Astrocyte (in vitro differentiated cells and primary cell): Measurements from ENCODE around the gene NCBP3. TPM values are rescaled to one million over a fixed set of nuclear protein-coding genes. Genes with fewer than 3 reads are reported as not detected.

Experiments used
- DNase-seq: peaks from one replicate; pipeline ENCODE4 v3.0.0-alpha.2; 2010; ENCODE audit warnings: low read depth
- FAIRE-seq: peaks from 2 replicates; lab custom pipeline; 2011; peaks lifted over from hg19 to GRCh38; lab: Jason Lieb, UNC
- H2AFZ ChIP-seq: 2 replicates; pipeline ENCODE4 v1.6.0; 2012; ENCODE audit warnings: low read depth, low read length, inconsistent platforms
- H3K27ac ChIP-seq: 2 replicates; pipeline ENCODE4 v1.5.1; 2011; ENCODE audit warnings: low read depth, low read length, inconsistent platforms
- H3K27me3 ChIP-seq: 2 replicates; pipeline ENCODE4 v1.6.0; 2011; ENCODE audit warnings: low read length, inconsistent platforms; ENCODE audit not compliant: insufficient read depth
- H3K36me3 ChIP-seq: 2 replicates; pipeline ENCODE4 v1.5.1; 2011; ENCODE audit warnings: low read length, inconsistent platforms; ENCODE audit not compliant: insufficient read depth
- H3K4me1 ChIP-seq: 2 replicates; pipeline ENCODE4 v1.5.1; 2011; ENCODE audit warnings: low read length, inconsistent platforms; ENCODE audit not compliant: insufficient read depth
- H3K4me2 ChIP-seq: 2 replicates; pipeline ENCODE4 v1.6.0; 2012; ENCODE audit warnings: low read length, inconsistent platforms
- H3K4me3 ChIP-seq: 2 replicates; pipeline ENCODE4 v1.5.1; 2011; ENCODE audit warnings: low read depth, mild to moderate bottlenecking, low read length, inconsistent platforms; ENCODE audit not compliant: insufficient read depth
- H3K79me2 ChIP-seq: 2 replicates; pipeline ENCODE4 v1.6.0; 2012; ENCODE audit warnings: mild to moderate bottlenecking, low read length, inconsistent platforms; ENCODE audit not compliant: insufficient read depth
- H3K9ac ChIP-seq: 2 replicates; pipeline ENCODE4 v1.6.0; 2012; ENCODE audit warnings: mild to moderate bottlenecking, low read length, inconsistent platforms
- H3K9me3 ChIP-seq: 2 replicates; pipeline ENCODE4 v1.5.1; 2012; ENCODE audit warnings: low read depth, mild to moderate bottlenecking, low read length, inconsistent platforms; ENCODE audit not compliant: insufficient read depth
- H4K20me1 ChIP-seq: 2 replicates; pipeline ENCODE4 v1.6.0; 2012; ENCODE audit warnings: low read length, inconsistent platforms; ENCODE audit not compliant: insufficient read depth
- H3K27ac Mint-ChIP-seq: one replicate; pipeline ENCODE4 v1.8.0; 2021; ENCODE audit warnings: mild to moderate bottlenecking, mixed read lengths; ENCODE audit not compliant: unreplicated experiment
- H3K27me3 Mint-ChIP-seq: one replicate; pipeline ENCODE4 v1.8.0; 2021; ENCODE audit warnings: low read depth, mixed read lengths; ENCODE audit not compliant: unreplicated experiment
- H3K36me3 Mint-ChIP-seq: one replicate; pipeline ENCODE4 v1.8.0; 2021; ENCODE audit warnings: low read depth, mixed read lengths; ENCODE audit not compliant: unreplicated experiment
- H3K4me1 Mint-ChIP-seq: one replicate; pipeline ENCODE4 v1.8.0; 2021; ENCODE audit warnings: low read depth, mixed read lengths; ENCODE audit not compliant: unreplicated experiment
- H3K4me3 Mint-ChIP-seq: one replicate; pipeline ENCODE4 v1.8.0; 2021; ENCODE audit warnings: mild to moderate bottlenecking, moderate library complexity, mixed read lengths; ENCODE audit not compliant: unreplicated experiment
- H3K9me3 Mint-ChIP-seq: one replicate; pipeline ENCODE4 v1.8.0; 2021; ENCODE audit warnings: mild to moderate bottlenecking, mixed read lengths; ENCODE audit not compliant: unreplicated experiment
- CTCF ChIP-seq: IDR thresholded peaks from 2 replicates; pipeline ENCODE4 v1.5.1; 2011; ENCODE audit warnings: low read depth, mild to moderate bottlenecking, inconsistent platforms, low read length, moderate library complexity; ENCODE audit not compliant: insufficient read depth
- EZH2 ChIP-seq: IDR thresholded peaks from 2 replicates; pipeline ENCODE4 v1.6.1; 2012; ENCODE audit warnings: mild to moderate bottlenecking, low read length, inconsistent platforms; ENCODE audit not compliant: insufficient read depth
- total RNA-seq: library from RNA; stranded (reverse); gene quantifications from 2 replicates; pipeline ENCODE4 v1.2.1, GENCODE V29; 2021

The NCBP3 gene
- total RNA-seq, 1 donor from 2014 or later, result 46.7 TPM

DNA sequence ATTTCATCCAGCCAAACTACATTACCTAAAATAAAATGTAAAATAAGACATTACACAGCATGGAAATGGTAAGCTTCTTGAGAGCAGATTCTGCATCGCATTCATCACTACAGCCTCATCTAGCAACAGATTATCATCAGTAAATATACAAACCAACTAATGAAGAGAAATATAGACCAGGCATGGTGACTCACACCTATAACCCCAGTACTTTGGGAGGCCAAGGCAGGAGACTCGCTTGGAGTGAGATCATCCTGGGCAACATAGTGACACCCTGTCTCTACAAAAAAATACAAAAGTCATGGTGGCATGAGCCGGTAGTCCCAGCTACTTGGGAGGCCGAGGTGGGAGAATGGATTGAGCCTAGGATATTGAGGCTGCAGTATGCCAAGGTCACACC, 19.9 kb downstream of the NCBP3 start:
- peaks cover 13% of the 10 kb centered on the region for H3K79me2 ChIP-seq
- H3K4me3 ChIP-seq, result no peak overlapping the region
- no peaks in the 10 kb centered on the region for H3K9me3 ChIP-seq
- H3K4me1 ChIP-seq, result no peaks in the 10 kb centered on the region
- H3K4me2 ChIP-seq, result no peak overlapping the region
- no peak overlapping the region for H3K27ac ChIP-seq
- H3K27me3 ChIP-seq, result no peaks in the 10 kb centered on the region
- H3K36me3 ChIP-seq, result peaks cover 40% of the 10 kb centered on the region
- Mint-ChIP-seq H3K4me1 (peaks cover 4% of the 10 kb centered on the region), H3K27ac (peak overlapping the region; percentile 15), H3K27me3 (no peaks in the 10 kb centered on the region), H3K36me3 (peaks cover 12% of the 10 kb centered on the region), H3K4me3 (no peak overlapping the region), H3K9me3 (no peaks in the 10 kb centered on the region)
- TF ChIP-seq CTCF (no peak), EZH2 (no peak)
- DNase-seq (no peak), FAIRE-seq (no peak)
- H4K20me1 ChIP-seq, result peaks cover 16% of the 10 kb centered on the region
- no peak overlapping the region for H2AFZ ChIP-seq
- no peak overlapping the region for H3K9ac ChIP-seq

DNA sequence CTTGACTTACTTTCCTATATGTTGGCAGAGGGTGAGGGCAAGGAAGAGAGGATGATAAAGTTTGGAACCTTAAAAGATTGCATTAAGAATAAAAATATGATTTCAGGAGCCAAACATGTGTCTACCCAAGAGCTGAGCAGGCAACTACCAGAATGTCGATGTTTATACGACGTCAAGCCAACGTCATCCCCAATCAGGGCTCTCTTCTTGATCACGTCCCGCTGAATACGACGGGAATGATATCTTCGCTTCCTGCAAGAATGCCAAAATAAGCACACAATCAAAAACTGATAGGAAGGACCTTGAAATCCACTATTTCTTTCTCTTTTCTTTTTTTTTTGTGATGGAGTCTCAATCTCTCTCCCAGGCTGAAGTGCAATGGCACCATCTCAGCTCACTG, 24.9 kb downstream of the NCBP3 start:
- Histone ChIP-seq H3K4me2 (no peak overlapping the region), H2AFZ (no peak overlapping the region), H3K4me3 (no peak overlapping the region), H3K9ac (no peak overlapping the region), H3K9me3 (no peaks in the 10 kb centered on the region), H4K20me1 (no peaks in the 10 kb centered on the region), H3K27ac (no peak overlapping the region), H3K79me2 (no peaks in the 10 kb centered on the region), H3K4me1 (no peaks in the 10 kb centered on the region), H3K36me3 (peaks cover 59% of the 10 kb centered on the region), H3K27me3 (no peaks in the 10 kb centered on the region)
- no peak for DNase-seq
- no peaks in the 10 kb centered on the region for H3K9me3 Mint-ChIP-seq
- no peaks in the 10 kb centered on the region for H3K27me3 Mint-ChIP-seq
- TF ChIP-seq CTCF, result no peak
- no peak for TF ChIP-seq EZH2
- FAIRE-seq, result no peak
- no peak overlapping the region for H3K27ac Mint-ChIP-seq
- H3K36me3 Mint-ChIP-seq, result peaks cover 13% of the 10 kb centered on the region
- H3K4me3 Mint-ChIP-seq, result no peak overlapping the region
- peaks cover 6% of the 10 kb centered on the region for H3K4me1 Mint-ChIP-seq

DNA sequence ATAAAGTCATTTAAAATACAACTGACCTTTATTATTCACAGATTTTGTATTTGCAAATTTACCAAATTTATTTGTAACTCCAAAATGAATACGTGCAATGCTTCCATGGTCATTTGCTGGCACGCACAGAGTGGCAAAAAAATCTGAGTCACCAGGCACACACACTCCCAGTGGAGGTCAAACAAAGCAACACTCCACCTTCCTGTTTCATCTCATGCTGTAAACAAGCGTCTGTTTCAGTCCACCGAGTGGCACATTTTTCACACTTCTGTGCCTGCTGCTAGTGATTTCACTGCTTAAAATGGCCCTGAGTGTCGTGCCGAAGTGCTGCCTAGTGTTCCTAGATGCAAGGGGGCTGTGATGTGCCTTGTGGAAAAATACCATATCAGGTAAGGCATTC, 27.3 kb downstream of the NCBP3 start:
- Histone ChIP-seq H3K79me2 (no peaks in the 10 kb centered on the region), H3K27me3 (no peaks in the 10 kb centered on the region), H3K4me1 (no peaks in the 10 kb centered on the region), H3K4me2 (no peak overlapping the region), H2AFZ (no peak overlapping the region), H3K27ac (peak overlapping the region; percentile 35), H3K36me3 (peaks cover 46% of the 10 kb centered on the region), H4K20me1 (no peaks in the 10 kb centered on the region), H3K4me3 (no peak overlapping the region), H3K9me3 (no peaks in the 10 kb centered on the region), H3K9ac (peak overlapping the region; percentile 14)
- Mint-ChIP-seq H3K4me1 (peaks cover 4% of the 10 kb centered on the region), H3K9me3 (no peaks in the 10 kb centered on the region), H3K27ac (no peak overlapping the region), H3K36me3 (peaks cover 21% of the 10 kb centered on the region), H3K27me3 (no peaks in the 10 kb centered on the region), H3K4me3 (no peak overlapping the region)
- FAIRE-seq, result peak; percentile 49
- peak; percentile 45 for DNase-seq
- no peak for TF ChIP-seq EZH2
- TF ChIP-seq CTCF, result no peak
